Fibroblast of villous mesenchyme (primary cell): Measurements from ENCODE around the gene VAV3. TPM values are rescaled to one million over a fixed set of nuclear protein-coding genes. Genes with fewer than 3 reads are reported as not detected.

Source experiments
- DNase-seq: peaks from one replicate; pipeline ENCODE4 v3.0.0-alpha.2; 2010; ENCODE audit warnings: low read depth
- H3K4me3 ChIP-seq: 2 replicates; pipeline ENCODE4 v1.5.1; 2011; ENCODE audit warnings: low read depth, mild to moderate bottlenecking, low read length
- CTCF ChIP-seq: IDR thresholded peaks from 2 replicates; pipeline ENCODE4 v1.5.1; 2012; ENCODE audit warnings: low read depth, mild to moderate bottlenecking, low read length; ENCODE audit not compliant: insufficient read depth
- total RNA-seq: library from RNA; depleted of rRNA; stranded (reverse); fragments of >200 nt; gene quantifications from 2 replicates; pipeline ENCODE4 v1.2.3, GENCODE V29; 2012

Gene VAV3
- total RNA-seq, 1 donor = 0.43 TPM

GRCh38 chr1:107545056-107545577 lies 419.9 kb downstream of the VAV3 start:
- no peak for TF ChIP-seq CTCF
- no peak for DNase-seq

GRCh38 chr1:107544285-107544684 lies 420.7 kb downstream of the VAV3 start:
- no peak for TF ChIP-seq CTCF
- H3K4me3 ChIP-seq = no peak overlapping the region
- no peak for DNase-seq

More at GRCh38 chr1:107545056-107545577, 419.9 kb downstream of the VAV3 start:
- no peak overlapping the region for H3K4me3 ChIP-seq

GRCh38 chr1:107541412-107541811 lies 423.6 kb downstream of the VAV3 start:
- DNase-seq = no peak
- H3K4me3 ChIP-seq = no peak overlapping the region
- no peak for TF ChIP-seq CTCF

GRCh38 chr1:107538502-107538901 lies 426.5 kb downstream of the VAV3 start:
- no peak for DNase-seq
- no peak for TF ChIP-seq CTCF
- H3K4me3 ChIP-seq = no peak overlapping the region

- no peak for DNase-seq
- no peak for TF ChIP-seq CTCF
- no peak overlapping the region for H3K4me3 ChIP-seq
Measured at GRCh38 chr1:107536266-107536665, 428.7 kb downstream of the VAV3 start.

GRCh38 chr1:107535091-107535490 lies 429.9 kb downstream of the VAV3 start:
- TF ChIP-seq CTCF = no peak
- H3K4me3 ChIP-seq = no peak overlapping the region
- DNase-seq = no peak

- TF ChIP-seq CTCF = no peak
- no peak overlapping the region for H3K4me3 ChIP-seq
- DNase-seq = no peak
Measured at GRCh38 chr1:107534632-107535031, 430.3 kb downstream of the VAV3 start.
